Duodenal mucosa (tissue), 2 donors: ENCODE measurements around the gene RFX3.

Source experiments
- H3K27ac ChIP-seq: one replicate; pipeline ENCODE4 v1.7.0; 2013; ENCODE audit warnings: low read depth, low read length
- H3K27me3 ChIP-seq, 2 donors: one replicate each; pipeline ENCODE4 v1.7.0; 2013; ENCODE audit warnings: low read length in 2 of 2, control low read depth in 1 of 2; ENCODE audit not compliant: insufficient read depth in 2 of 2, control insufficient read depth in 1 of 2
- H3K36me3 ChIP-seq, 2 donors: one replicate each; pipeline ENCODE4 v1.7.0; 2013; ENCODE audit warnings: low read length in 2 of 2, control low read depth in 1 of 2; ENCODE audit not compliant: insufficient read depth in 2 of 2, control insufficient read depth in 1 of 2
- H3K4me1 ChIP-seq, 2 donors: one replicate each; pipeline ENCODE4 v1.7.0; 2013; ENCODE audit warnings: low read length in 2 of 2, control low read depth in 1 of 2; ENCODE audit not compliant: insufficient read depth in 2 of 2, control insufficient read depth in 1 of 2
- H3K4me3 ChIP-seq, 2 donors: one replicate each; pipeline ENCODE4 v1.7.0; 2013; ENCODE audit warnings: low read length in 2 of 2, low read depth in 1 of 2
- H3K9ac ChIP-seq, 2 donors: one replicate each; pipeline ENCODE4 v1.7.0; 2013; ENCODE audit warnings: low read length in 2 of 2, low read depth in 1 of 2
- H3K9me3 ChIP-seq, 2 donors: one replicate each; pipeline ENCODE4 v1.7.0; 2013; ENCODE audit warnings: low read length in 2 of 2, control low read depth in 1 of 2; ENCODE audit not compliant: control insufficient read depth in 1 of 2

RFX3 gene

DNA sequence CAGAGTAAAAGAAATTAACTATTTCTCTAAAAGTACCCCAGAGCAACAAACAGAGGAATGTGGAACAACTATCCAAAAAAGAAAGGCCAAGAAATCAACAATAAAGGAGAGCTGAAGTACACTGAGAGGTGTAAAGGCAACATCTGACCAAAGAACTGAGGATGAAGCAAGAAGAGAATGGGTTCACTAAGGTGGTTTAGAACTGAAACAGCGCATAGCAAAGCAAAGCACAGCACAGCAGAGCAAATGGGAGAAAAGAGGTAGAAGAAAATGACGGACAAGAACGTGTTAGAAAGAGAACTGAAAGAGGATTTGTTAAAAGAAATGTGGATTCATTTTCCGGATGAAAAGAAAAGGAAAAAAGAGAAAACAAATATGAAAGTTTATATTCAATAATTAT, 25.8 kb downstream of the RFX3 start:
- no peaks in the 10 kb centered on the region for H3K36me3 ChIP-seq
- H3K27ac ChIP-seq: no peak overlapping the region
- no peaks in the 10 kb centered on the region for H3K9me3 ChIP-seq
- H3K4me3 ChIP-seq: no peak overlapping the region
- H3K27me3 ChIP-seq: no peaks in the 10 kb centered on the region
- no peak overlapping the region for H3K9ac ChIP-seq
- H3K4me1 ChIP-seq: no peaks in the 10 kb centered on the region

DNA sequence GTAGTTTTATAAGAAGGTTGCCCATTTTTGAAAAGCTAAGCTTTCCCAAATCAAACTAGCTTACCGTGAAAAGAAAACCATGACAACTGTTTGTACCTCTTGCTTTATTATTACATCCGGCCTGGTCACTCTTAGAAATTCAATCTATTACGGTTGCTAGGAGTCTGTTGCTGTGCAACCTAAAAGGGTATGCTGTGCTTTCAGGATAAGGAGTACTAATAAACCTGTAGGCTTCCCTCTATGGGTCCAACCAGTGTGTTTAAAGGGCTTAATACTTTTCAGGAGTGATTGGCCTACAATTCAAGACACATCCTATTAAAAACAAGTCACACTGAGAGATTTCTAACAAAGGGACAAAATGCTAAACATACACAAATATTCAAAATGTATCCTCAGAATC, 27.1 kb downstream of the RFX3 start:
- Histone ChIP-seq H3K9me3 (no peaks in the 10 kb centered on the region), H3K27ac (no peak overlapping the region), H3K4me3 (no peak overlapping the region)

DNA sequence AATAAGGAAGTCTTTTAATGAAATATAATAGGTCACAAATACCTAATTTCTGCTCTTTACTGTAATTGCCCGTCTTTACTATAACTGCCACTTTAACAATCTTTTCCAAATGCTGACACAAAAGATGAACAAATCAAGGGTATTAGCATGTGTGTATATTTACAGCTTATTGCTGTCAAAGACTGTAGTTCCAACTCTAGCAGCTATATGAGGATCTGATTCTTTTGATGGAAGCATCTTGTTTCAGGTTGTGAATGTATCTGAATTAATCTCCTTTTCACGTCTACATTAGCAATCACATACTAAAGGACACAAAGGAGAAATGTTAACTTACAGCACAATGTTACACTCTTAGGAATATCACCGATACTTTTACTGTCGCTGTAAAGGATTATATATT, 27.9 kb downstream of the RFX3 start:
- Histone ChIP-seq H3K36me3 (no peaks in the 10 kb centered on the region), H3K27ac (no peak overlapping the region), H3K4me1 (no peaks in the 10 kb centered on the region), H3K9ac (no peak overlapping the region), H3K4me3 (no peak overlapping the region), H3K9me3 (no peaks in the 10 kb centered on the region), H3K27me3 (no peaks in the 10 kb centered on the region)

More for the DNA sequence above, 27.1 kb downstream of the RFX3 start:
- H3K9ac ChIP-seq: no peak overlapping the region
- no peaks in the 10 kb centered on the region for H3K4me1 ChIP-seq
- H3K36me3 ChIP-seq: no peaks in the 10 kb centered on the region
- H3K27me3 ChIP-seq: no peaks in the 10 kb centered on the region

DNA sequence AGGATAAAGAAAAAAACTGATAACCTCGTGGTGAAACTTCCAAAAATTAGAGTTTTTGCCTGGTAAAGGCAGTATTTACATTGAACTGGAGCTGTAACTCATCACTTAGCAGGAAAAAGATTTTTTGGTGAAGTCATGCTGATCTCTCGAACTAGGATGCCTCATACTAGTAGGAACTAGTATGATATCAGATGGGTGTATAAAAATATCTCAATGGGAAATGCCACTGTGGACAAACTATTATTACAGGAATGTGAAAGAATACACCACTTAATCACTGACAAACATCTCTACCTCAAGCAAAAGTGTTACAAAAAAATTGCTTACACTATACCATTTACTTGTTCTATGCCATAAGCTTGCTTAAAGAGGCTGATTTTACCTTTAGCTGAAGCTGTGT, 28.4 kb downstream of the RFX3 start:
- H3K4me3 ChIP-seq: no peak overlapping the region
- no peak overlapping the region for H3K27ac ChIP-seq
- H3K9me3 ChIP-seq: no peaks in the 10 kb centered on the region
- H3K36me3 ChIP-seq: no peaks in the 10 kb centered on the region
- H3K27me3 ChIP-seq: no peaks in the 10 kb centered on the region
- no peaks in the 10 kb centered on the region for H3K4me1 ChIP-seq
- no peak overlapping the region for H3K9ac ChIP-seq

DNA sequence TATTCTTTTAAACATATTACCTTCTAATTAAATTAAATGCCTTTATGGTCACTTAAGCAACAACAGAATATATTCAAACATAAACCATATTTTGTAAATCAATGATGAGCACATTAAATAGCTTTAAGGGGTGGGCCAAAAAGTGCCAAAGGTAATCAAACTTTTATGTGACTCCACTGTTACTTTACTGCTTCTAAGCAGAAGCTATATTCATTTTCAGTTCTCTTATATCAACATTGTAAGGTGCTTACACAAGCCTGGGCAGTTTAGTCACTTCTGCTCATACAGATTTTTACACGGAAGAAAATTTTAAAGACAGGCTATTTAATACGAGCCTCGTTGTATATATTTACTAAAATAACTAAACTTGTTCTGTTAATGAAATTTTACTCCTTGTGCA, 29.9 kb downstream of the RFX3 start:
- Histone ChIP-seq H3K36me3 (no peaks in the 10 kb centered on the region), H3K27me3 (no peaks in the 10 kb centered on the region), H3K4me1 (no peaks in the 10 kb centered on the region), H3K27ac (no peak overlapping the region), H3K4me3 (no peak overlapping the region), H3K9me3 (no peaks in the 10 kb centered on the region), H3K9ac (no peak overlapping the region)

DNA sequence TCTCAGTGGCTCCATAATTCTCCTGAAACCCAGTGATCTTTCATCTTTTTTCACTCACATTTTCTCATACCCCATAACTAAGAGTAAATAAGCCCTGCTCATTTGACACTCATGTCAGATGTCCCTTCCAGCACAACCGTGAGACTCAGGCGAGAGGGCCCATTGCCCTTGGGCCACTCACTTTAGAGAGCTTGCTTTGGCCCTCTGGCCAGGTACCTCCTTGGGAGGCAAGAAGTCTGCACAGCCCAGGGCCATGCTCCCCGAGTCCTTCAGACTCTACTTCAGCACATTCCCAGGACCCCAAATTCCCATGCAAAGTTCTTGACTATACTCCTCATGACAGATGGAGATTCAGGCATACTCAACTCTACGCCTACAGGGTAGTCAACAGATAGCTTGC, 33.6 kb downstream of the RFX3 start:
- no peaks in the 10 kb centered on the region for H3K9me3 ChIP-seq
- H3K27me3 ChIP-seq: no peaks in the 10 kb centered on the region
- H3K4me1 ChIP-seq: no peaks in the 10 kb centered on the region
- no peaks in the 10 kb centered on the region for H3K36me3 ChIP-seq
- H3K27ac ChIP-seq: no peak overlapping the region
- no peak overlapping the region for H3K4me3 ChIP-seq
- no peak overlapping the region for H3K9ac ChIP-seq

DNA sequence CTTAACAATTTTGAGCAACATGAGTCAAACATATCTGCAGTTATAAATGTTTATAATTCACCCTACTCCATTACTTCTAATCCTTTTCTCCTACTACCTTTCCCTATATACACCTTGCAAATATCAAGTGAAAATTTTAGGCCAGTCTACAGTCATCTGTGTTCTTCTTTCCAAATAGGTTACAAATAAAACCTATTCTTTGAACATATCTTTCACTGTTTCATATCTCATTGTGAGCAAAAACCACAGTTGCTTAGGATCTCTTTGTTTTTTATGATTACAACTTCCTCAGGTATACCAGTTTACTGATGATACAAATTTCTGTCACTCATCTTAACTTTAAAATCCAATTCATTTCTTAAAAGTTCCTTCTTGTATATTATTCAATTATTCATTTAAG, 34.4 kb downstream of the RFX3 start:
- Histone ChIP-seq H3K27ac (no peak overlapping the region), H3K9me3 (no peaks in the 10 kb centered on the region), H3K4me1 (no peaks in the 10 kb centered on the region), H3K27me3 (no peaks in the 10 kb centered on the region), H3K4me3 (no peak overlapping the region), H3K9ac (no peak overlapping the region), H3K36me3 (no peaks in the 10 kb centered on the region)

DNA sequence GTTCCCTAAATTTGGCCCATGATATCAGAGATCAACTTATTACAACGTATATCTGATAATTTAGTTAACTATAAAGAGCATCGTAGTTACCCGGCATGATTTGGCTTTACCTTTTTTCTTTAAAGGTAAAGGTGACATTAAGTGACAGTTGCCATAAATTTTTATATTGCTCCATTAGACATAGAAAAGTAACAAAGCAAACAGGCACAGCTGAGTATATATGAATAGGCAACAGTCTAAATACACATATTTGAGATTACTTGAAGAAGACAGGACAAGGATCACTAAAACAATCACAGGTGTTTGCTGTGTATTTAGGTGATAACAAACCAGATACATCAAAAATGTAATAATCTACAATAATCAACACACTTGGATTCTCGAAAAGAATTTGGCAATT, 34.8 kb downstream of the RFX3 start:
- H3K27ac ChIP-seq: no peak overlapping the region
- H3K27me3 ChIP-seq: no peaks in the 10 kb centered on the region
- H3K4me1 ChIP-seq: no peaks in the 10 kb centered on the region
- H3K9me3 ChIP-seq: no peaks in the 10 kb centered on the region
- H3K9ac ChIP-seq: no peak overlapping the region
- H3K36me3 ChIP-seq: no peaks in the 10 kb centered on the region
- H3K4me3 ChIP-seq: no peak overlapping the region

DNA sequence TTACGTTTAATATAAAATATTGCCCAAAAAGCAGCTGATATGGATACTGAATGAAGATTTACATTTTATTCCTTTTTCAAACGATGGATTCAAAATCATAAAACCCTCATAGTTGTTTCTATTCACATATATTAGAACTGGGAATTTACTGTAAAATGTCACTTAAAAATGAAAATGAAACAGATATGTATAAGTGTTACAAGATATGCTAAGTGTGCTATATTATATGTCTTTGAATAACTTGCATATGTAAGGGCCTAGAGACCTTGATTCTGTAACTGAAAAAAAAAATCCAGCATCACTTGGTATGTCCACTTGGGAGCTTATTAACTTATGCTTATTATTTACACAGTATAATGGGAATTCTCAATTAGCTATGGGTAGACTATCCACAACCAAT, 43.2 kb downstream of the RFX3 start:
- no peak overlapping the region for H3K9ac ChIP-seq
- no peaks in the 10 kb centered on the region for H3K27me3 ChIP-seq
- no peak overlapping the region for H3K27ac ChIP-seq
- H3K4me1 ChIP-seq: peaks cover 0 to 5% of the 10 kb centered on the region in 2 donors
- no peaks in the 10 kb centered on the region for H3K9me3 ChIP-seq
- no peak overlapping the region for H3K4me3 ChIP-seq
- peaks cover 0 to 10% of the 10 kb centered on the region in 2 donors for H3K36me3 ChIP-seq

DNA sequence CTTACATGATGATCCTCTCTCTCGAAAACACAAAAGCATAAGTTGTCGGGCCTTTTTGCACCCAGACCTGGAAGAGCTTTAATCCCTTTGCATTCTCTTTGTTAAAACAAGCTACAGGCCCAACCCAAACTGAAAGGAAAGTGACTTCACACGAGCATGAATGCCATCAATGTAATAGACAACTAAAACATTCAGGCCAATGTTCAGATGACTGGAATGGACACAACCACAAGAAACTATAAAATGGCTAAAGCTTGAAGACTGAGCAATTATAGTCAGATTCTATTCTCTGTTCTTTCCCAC, 45.5 kb downstream of the RFX3 start:
- Histone ChIP-seq H3K9ac (no peak overlapping the region), H3K9me3 (no peaks in the 10 kb centered on the region), H3K27me3 (no peaks in the 10 kb centered on the region), H3K27ac (no peak overlapping the region), H3K4me1 (peaks cover 0 to 5% of the 10 kb centered on the region in 2 donors), H3K4me3 (no peak overlapping the region), H3K36me3 (peaks cover 0 to 10% of the 10 kb centered on the region in 2 donors)
